HG02973 (cell line): Measurements from ENCODE around the gene NSMF.

Experiments used
- ATAC-seq: cut with Tn5 transposase; IDR thresholded peaks from one replicate; pipeline ENCODE4 v1.9.1; 2021; ENCODE audit warnings: moderate library complexity; ENCODE audit not compliant: unreplicated experiment

The NSMF gene

GRCh38 chr9:137459152-137459600, at the start of gene NSMF:
TSS of gene NSMF (minus strand) at chr9:137459334. CDS start at chr9:137459102, 232 bp downstream.
- peak; percentile 51 for ATAC-seq

- no peak for ATAC-seq
These were observed 47.6 kb upstream of the NSMF start for GRCh38 chr9:137506702-137507171.

GRCh38 chr9:137506274-137506673, 47.1 kb upstream of the NSMF start:
- ATAC-seq = no peak

- ATAC-seq = no peak
These were observed 46.4 kb upstream of the NSMF start for GRCh38 chr9:137505421-137506140.

GRCh38 chr9:137504432-137504777, 45.3 kb upstream of the NSMF start:
- ATAC-seq = no peak

GRCh38 chr9:137502008-137502911, 43.1 kb upstream of the NSMF start:
- no peak for ATAC-seq

- ATAC-seq = no peak
These were observed 42.3 kb upstream of the NSMF start for GRCh38 chr9:137501457-137501856.

GRCh38 chr9:137500666-137501397, 41.7 kb upstream of the NSMF start:
- no peak for ATAC-seq

GRCh38 chr9:137499858-137500661, 40.9 kb upstream of the NSMF start:
- ATAC-seq = no peak

GRCh38 chr9:137499416-137499815, 40.3 kb upstream of the NSMF start:
- no peak for ATAC-seq

GRCh38 chr9:137498720-137499150, 39.6 kb upstream of the NSMF start:
- ATAC-seq = no peak

- ATAC-seq = no peak
These were observed 39.0 kb upstream of the NSMF start for GRCh38 chr9:137497921-137498719.

- ATAC-seq = no peak
These were observed 37.7 kb upstream of the NSMF start for GRCh38 chr9:137496601-137497375.

- no peak for ATAC-seq
These were observed 35.6 kb upstream of the NSMF start for GRCh38 chr9:137494550-137495351.

- ATAC-seq = no peak
These were observed 35.0 kb upstream of the NSMF start for GRCh38 chr9:137494104-137494544.

- no peak for ATAC-seq
These were observed 34.4 kb upstream of the NSMF start for GRCh38 chr9:137493364-137494103.
